PC-3 (cell line): ENCODE data around the gene TFAM. TPM values are rescaled to one million over a fixed set of nuclear protein-coding genes. Genes with fewer than 3 reads are reported as not detected.

Experiments
- ATAC-seq: fragments of 200-7000 bp; cut with Tn5 transposase; 2 replicates; pipeline ENCODE4 v1.9.1; 2020; ENCODE audit warnings: mild to moderate bottlenecking, moderate library complexity
- BruUV-seq: library from RNA; stranded (reverse); fragments of 400-500 nt; replicated peaks from 2 replicates; lab custom pipeline; 2021; lab: Mats Ljungman, UMichigan
- CTCF ChIA-PET: fragments of 300-600 bp; sonication (Branson Sonifier 250); formaldehyde crosslinking; loops from one replicate; lab custom pipeline; 2022; ENCODE audit warnings: antibody characterized with exemption; lab: Charles Lee
- POLR2A ChIA-PET: fragments of 300-600 bp; sonication (Branson Sonifier 250); formaldehyde crosslinking; loops from one replicate; lab custom pipeline; 2022; ENCODE audit warnings: antibody characterized with exemption; ENCODE audit not compliant: unreplicated experiment; lab: Charles Lee
- DNase-seq: peaks from one replicate; pipeline ENCODE4 v3.0.0-alpha.2; 2015
- H2AFZ ChIP-seq: fragments of 300-600 bp; sonication (generic); 2 replicates; pipeline ENCODE4 v1.6.0; 2016; ENCODE audit warnings: antibody characterized with exemption, low read length
- H3F3A ChIP-seq: fragments of 300-600 bp; sonication (generic); one replicate; pipeline ENCODE4 v1.6.0; 2017; ENCODE audit warnings: antibody characterized with exemption, low read length, control low read depth, mild to moderate bottlenecking; ENCODE audit not compliant: unreplicated experiment
- H3K27ac ChIP-seq: fragments of 300-600 bp; sonication (generic); 2 replicates; pipeline ENCODE4 v1.5.1; 2016; ENCODE audit warnings: mild to moderate bottlenecking, low read length
- H3K27me3 ChIP-seq: fragments of 300-600 bp; sonication (generic); 2 replicates; pipeline ENCODE4 v1.6.1; 2016; ENCODE audit warnings: low read length, mixed read lengths
- H3K36me3 ChIP-seq: fragments of 300-600 bp; sonication (generic); 2 replicates; pipeline ENCODE4 v1.6.1; 2016; ENCODE audit warnings: low read depth, mixed run types, low read length, mixed read lengths
- H3K4me1 ChIP-seq: fragments of 300-600 bp; sonication (generic); 2 replicates; pipeline ENCODE4 v1.5.1; 2016; ENCODE audit warnings: low read length; ENCODE audit not compliant: insufficient read depth
- H3K4me2 ChIP-seq: fragments of 300-600 bp; sonication (generic); 2 replicates; pipeline ENCODE4 v1.6.0; 2016; ENCODE audit warnings: low read length
- H3K4me3 ChIP-seq: fragments of 300-600 bp; sonication (generic); 2 replicates; pipeline ENCODE4 v1.5.1; 2016; ENCODE audit warnings: mild to moderate bottlenecking, low read length, mixed read lengths
- H3K79me2 ChIP-seq: fragments of 300-600 bp; sonication (generic); 2 replicates; pipeline ENCODE4 v1.6.1; 2017; ENCODE audit warnings: low read length, mixed read lengths
- H3K9ac ChIP-seq: fragments of 300-600 bp; sonication (generic); 2 replicates; pipeline ENCODE4 v1.6.0; 2016; ENCODE audit warnings: mild to moderate bottlenecking, low read length
- H3K9me2 ChIP-seq: fragments of 300-600 bp; sonication (generic); replicated peaks from 2 replicates; pipeline ENCODE4 v1.6.1; 2016; ENCODE audit warnings: mixed run types, low read length, mixed read lengths
- H3K9me3 ChIP-seq: fragments of 300-600 bp; sonication (generic); 2 replicates; pipeline ENCODE4 v1.6.1; 2016; ENCODE audit warnings: low read length, mixed read lengths
- H4K20me1 ChIP-seq: fragments of 300-600 bp; sonication (generic); 2 replicates; pipeline ENCODE4 v1.6.1; 2016; ENCODE audit warnings: low read length, mixed read lengths
- EZH2 ChIP-seq: fragments of 300-600 bp; sonication (generic); IDR thresholded peaks from one replicate; pipeline ENCODE4 v1.6.1; 2017; ENCODE audit warnings: antibody characterized with exemption, mild to moderate bottlenecking, low read length; ENCODE audit not compliant: unreplicated experiment
- EZH2phosphoT487 ChIP-seq: fragments of 300-600 bp; sonication (generic); IDR thresholded peaks from 2 replicates; pipeline ENCODE4 v1.6.1; 2018; ENCODE audit warnings: mild to moderate bottlenecking, antibody characterized with exemption, low read length, borderline replicate concordance
- intact Hi-C: fragments of 100-400 bp; cut with micrococcal nuclease; formaldehyde crosslinking; loops from 2 replicates; pipeline ENCODE4 v1.9.0; 2023
- total RNA-seq: library from RNA; depleted of rRNA; stranded (reverse); fragments of >200 nt; gene quantifications from 2 replicates; pipeline ENCODE4 v1.2.3, GENCODE V29; 2014
- TF ChIP-seq, protein P1 (sequence below): fragments of 300-600 bp; sonication (generic); conservative IDR thresholded peaks from 2 replicates; pipeline ENCODE4 v1.5.1; 2017; ENCODE audit warnings: antibody characterized with exemption, low read depth, mild to moderate bottlenecking, low read length

TFAM gene
- total RNA-seq, 1 experiment from 2014 or later, result 121 TPM

DNA sequence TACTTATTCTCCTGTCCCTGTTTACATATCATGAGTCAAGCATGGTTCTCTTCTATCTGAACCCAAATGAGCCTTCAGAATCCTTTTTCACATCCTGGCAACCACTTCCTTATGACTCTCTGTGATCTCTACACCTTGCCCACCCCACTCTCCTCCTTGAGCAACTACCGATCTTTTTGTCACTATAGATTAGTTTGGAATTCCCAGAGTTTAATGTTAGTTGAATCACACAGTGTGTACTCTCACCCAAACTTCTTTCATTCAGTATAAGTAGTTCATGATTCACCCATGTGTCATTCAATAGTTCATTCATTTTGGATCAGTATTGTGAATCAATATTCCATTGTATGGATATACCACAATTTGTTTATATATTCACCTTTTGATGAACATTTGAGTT lies 55.3 kb downstream of the TFAM start:
- no peak overlapping the region for H3K9ac ChIP-seq
- intact Hi-C loops, result no loop called here
- no peaks in the 10 kb centered on the region for H3K9me2 ChIP-seq
- H3K4me1 ChIP-seq, result peaks cover 43% of the 10 kb centered on the region
- H4K20me1 ChIP-seq, result no peaks in the 10 kb centered on the region
- H3K4me3 ChIP-seq, result no peak overlapping the region
- H3K9me3 ChIP-seq, result no peaks in the 10 kb centered on the region
- H3K27ac ChIP-seq, result peak overlapping the region; percentile 7; the same call in 1 of the 2 replicates
- DNase-seq (peak; percentile 73), ATAC-seq (peak; percentile 13; the same call in 1 of the 2 replicates)
- POLR2A ChIA-PET, result interaction anchor here (0.5 kb wide), 1 partner anchor 143 kb away, joined by 4 read pairs; no protein-coding TSS in a partner anchor
- BruUV-seq, result no TSS peak
- CTCF ChIA-PET, result no interaction called here
- H3K36me3 ChIP-seq, result no peaks in the 10 kb centered on the region
- no peak overlapping the region for H3K4me2 ChIP-seq
- TF ChIP-seq, protein P1, sequence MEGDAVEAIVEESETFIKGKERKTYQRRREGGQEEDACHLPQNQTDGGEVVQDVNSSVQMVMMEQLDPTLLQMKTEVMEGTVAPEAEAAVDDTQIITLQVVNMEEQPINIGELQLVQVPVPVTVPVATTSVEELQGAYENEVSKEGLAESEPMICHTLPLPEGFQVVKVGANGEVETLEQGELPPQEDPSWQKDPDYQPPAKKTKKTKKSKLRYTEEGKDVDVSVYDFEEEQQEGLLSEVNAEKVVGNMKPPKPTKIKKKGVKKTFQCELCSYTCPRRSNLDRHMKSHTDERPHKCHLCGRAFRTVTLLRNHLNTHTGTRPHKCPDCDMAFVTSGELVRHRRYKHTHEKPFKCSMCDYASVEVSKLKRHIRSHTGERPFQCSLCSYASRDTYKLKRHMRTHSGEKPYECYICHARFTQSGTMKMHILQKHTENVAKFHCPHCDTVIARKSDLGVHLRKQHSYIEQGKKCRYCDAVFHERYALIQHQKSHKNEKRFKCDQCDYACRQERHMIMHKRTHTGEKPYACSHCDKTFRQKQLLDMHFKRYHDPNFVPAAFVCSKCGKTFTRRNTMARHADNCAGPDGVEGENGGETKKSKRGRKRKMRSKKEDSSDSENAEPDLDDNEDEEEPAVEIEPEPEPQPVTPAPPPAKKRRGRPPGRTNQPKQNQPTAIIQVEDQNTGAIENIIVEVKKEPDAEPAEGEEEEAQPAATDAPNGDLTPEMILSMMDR, result no peak
- TF ChIP-seq EZH2, result no peak
- no peak for TF ChIP-seq EZH2phosphoT487
- no peak overlapping the region for H2AFZ ChIP-seq
- no peaks in the 10 kb centered on the region for H3K79me2 ChIP-seq
- H3K27me3 ChIP-seq, result 0 out of 2 replicates have a peak, but pooled peaks cover 4% of the 10 kb centered on the region
- peaks cover 4% of the 10 kb centered on the region for H3F3A ChIP-seq

GRCh38 chr10:58444321-58444720 lies 59.1 kb downstream of the TFAM start:
- intact Hi-C loops, result no loop called here
- Histone ChIP-seq H3K4me2 (no peak overlapping the region), H2AFZ (no peak overlapping the region), H3K27ac (no peak overlapping the region), H3K36me3 (no peaks in the 10 kb centered on the region), H3K4me3 (no peak overlapping the region), H3K27me3 (0 out of 2 replicates have a peak, but pooled peaks cover 4% of the 10 kb centered on the region), H4K20me1 (no peaks in the 10 kb centered on the region), H3K9me3 (no peaks in the 10 kb centered on the region), H3K9me2 (no peaks in the 10 kb centered on the region), H3K4me1 (peaks cover 10% of the 10 kb centered on the region), H3F3A (no peaks in the 10 kb centered on the region), H3K79me2 (no peaks in the 10 kb centered on the region), H3K9ac (no peak overlapping the region)
- no peak for TF ChIP-seq EZH2phosphoT487
- TF ChIP-seq EZH2, result no peak
- TF ChIP-seq, protein P1, result no peak
- DNase-seq (no peak), ATAC-seq (no peak)
- POLR2A ChIA-PET, result no interaction called here
- no TSS peak for BruUV-seq
- CTCF ChIA-PET, result no interaction called here

- no peak for DNase-seq
- ChIA-PET POLR2A (no interaction called here), CTCF (no interaction called here)
- TF ChIP-seq, protein P1, result no peak
- TF ChIP-seq EZH2phosphoT487 (no peak), EZH2 (no peak)
- intact Hi-C loops, result no loop called here
- H3K79me2 ChIP-seq, result no peaks in the 10 kb centered on the region
- H3K4me2 ChIP-seq, result no peak overlapping the region
- H3K27me3 ChIP-seq, result 0 out of 2 replicates have a peak, but pooled peaks cover 4% of the 10 kb centered on the region
- H3K36me3 ChIP-seq, result no peaks in the 10 kb centered on the region
- ATAC-seq, result no peak
- no peak overlapping the region for H3K27ac ChIP-seq
- H3F3A ChIP-seq, result no peaks in the 10 kb centered on the region
- no peak overlapping the region for H3K9ac ChIP-seq
- no peaks in the 10 kb centered on the region for H4K20me1 ChIP-seq
- peaks cover 7% of the 10 kb centered on the region for H3K4me1 ChIP-seq
- BruUV-seq, result no TSS peak
- no peak overlapping the region for H3K4me3 ChIP-seq
- no peaks in the 10 kb centered on the region for H3K9me3 ChIP-seq
- H3K9me2 ChIP-seq, result no peaks in the 10 kb centered on the region
- no peak overlapping the region for H2AFZ ChIP-seq
Observed at GRCh38 chr10:58444876-58445275, 59.7 kb downstream of the TFAM start.
